ENCODE measurements around the gene ACACB. TPM values are rescaled to one million over a fixed set of nuclear protein-coding genes. Genes with fewer than 3 reads are reported as not detected.
A peak's percentile ranks its signal among the peaks of the same experiment; 100 is the strongest.
"Not testable (repeated sequence)": the region's sequence is repeated elsewhere in the genome, so short reads cannot be mapped to it uniquely, and the experiment has no call there.

Gene ACACB
- total RNA-seq, 2 experiments from 2014 or later: 21.4 to 23.2 TPM

DNA sequence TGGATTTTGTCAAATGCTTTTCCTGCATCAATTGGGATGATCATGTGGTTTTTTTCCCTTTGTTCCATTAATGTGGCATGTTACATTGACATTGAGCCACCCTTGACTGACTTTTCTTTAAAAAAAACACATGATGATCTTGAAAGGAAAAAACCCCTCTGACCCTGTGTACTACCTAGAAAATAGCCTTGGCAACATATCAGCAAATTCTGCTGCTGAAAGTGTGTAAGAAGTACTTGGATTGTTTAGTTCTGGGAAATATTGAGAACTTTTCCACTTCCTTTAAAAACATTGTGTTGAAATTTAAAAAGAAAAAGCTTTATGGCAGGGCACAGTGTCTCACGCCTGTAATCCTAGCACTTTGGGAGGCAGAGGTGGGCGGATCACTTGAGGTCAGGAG is 20.7 kb downstream of the ACACB start:
- H3K4me1 Mint-ChIP-seq: no peaks in the 10 kb centered on the region
- POLR2A ChIA-PET: no interaction called here
- H3K36me3 Mint-ChIP-seq: no peaks in the 10 kb centered on the region
- no peak for DNase-seq
- H3K27ac Mint-ChIP-seq: no peak overlapping the region
- H3K9me3 Mint-ChIP-seq: no peaks in the 10 kb centered on the region
- ATAC-seq (ENCODE audit: low read depth): no peak
- no peak overlapping the region for H3K4me3 Mint-ChIP-seq
- peaks cover 8% of the 10 kb centered on the region for H3K27me3 Mint-ChIP-seq

DNA sequence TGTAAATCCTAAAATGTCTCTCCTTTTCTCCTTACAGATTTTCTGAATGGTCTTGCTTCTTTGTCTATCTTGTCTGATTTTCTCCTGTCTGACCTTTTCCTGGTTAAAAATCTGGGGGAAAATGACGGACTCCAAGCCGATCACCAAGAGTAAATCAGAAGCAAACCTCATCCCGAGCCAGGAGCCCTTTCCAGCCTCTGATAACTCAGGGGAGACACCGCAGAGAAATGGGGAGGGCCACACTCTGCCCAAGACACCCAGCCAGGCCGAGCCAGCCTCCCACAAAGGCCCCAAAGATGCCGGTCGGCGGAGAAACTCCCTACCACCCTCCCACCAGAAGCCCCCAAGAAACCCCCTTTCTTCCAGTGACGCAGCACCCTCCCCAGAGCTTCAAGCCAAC is 23.0 kb downstream of the ACACB start:
- H3K4me3 Mint-ChIP-seq: no peak overlapping the region
- POLR2A ChIA-PET: no interaction called here
- H3K9me3 Mint-ChIP-seq: no peaks in the 10 kb centered on the region
- H3K4me1 Mint-ChIP-seq: peaks cover 5% of the 10 kb centered on the region
- peaks cover 8% of the 10 kb centered on the region for H3K27me3 Mint-ChIP-seq
- no peak for ATAC-seq (ENCODE audit: low read depth)
- no peak for DNase-seq
- no peaks in the 10 kb centered on the region for H3K36me3 Mint-ChIP-seq
- H3K27ac Mint-ChIP-seq: no peak overlapping the region

DNA sequence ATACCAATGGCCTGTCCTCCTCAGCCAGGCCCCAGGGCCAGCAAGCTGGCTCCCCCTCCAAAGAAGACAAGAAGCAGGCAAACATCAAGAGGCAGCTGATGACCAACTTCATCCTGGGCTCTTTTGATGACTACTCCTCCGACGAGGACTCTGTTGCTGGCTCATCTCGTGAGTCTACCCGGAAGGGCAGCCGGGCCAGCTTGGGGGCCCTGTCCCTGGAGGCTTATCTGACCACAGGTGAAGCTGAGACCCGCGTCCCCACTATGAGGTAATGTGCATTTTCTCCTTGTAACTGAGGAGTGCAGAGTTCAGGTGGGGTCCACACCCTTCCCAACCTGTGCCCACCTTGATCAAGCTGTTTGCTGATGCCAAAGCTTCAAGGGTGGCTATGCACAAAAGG is 23.4 kb downstream of the ACACB start:
- Mint-ChIP-seq H3K36me3 (no peaks in the 10 kb centered on the region), H3K4me1 (peaks cover 5% of the 10 kb centered on the region), H3K4me3 (no peak overlapping the region), H3K27me3 (peaks cover 8% of the 10 kb centered on the region), H3K9me3 (no peaks in the 10 kb centered on the region), H3K27ac (no peak overlapping the region)
- POLR2A ChIA-PET: no interaction called here
- DNase-seq (no peak), ATAC-seq (ENCODE audit: low read depth) (no peak)

DNA sequence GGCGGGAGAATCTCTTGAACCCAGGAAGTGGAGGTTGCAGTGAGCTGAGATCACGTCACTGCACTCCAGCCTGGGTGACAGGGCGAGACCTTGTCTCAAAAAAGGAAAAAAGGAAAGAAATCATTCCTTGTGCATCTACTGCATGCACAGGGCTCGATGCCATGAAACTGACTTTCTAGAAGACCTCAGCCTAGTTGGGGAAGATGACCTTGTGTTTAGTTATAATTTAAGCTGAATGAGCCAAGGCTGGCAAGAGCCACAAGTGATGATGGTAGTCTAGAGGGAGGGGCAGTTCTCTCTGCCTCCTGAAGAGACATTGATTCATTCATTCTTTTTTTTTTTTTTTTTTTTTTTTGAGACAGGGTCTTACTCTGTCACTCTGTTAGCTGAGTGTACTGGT is 24.2 kb downstream of the ACACB start:
- DNase-seq (no peak), ATAC-seq (ENCODE audit: low read depth) (no peak)
- Mint-ChIP-seq H3K27ac (no peak overlapping the region), H3K9me3 (no peaks in the 10 kb centered on the region), H3K4me3 (no peak overlapping the region), H3K36me3 (no peaks in the 10 kb centered on the region), H3K4me1 (peaks cover 5% of the 10 kb centered on the region), H3K27me3 (peaks cover 8% of the 10 kb centered on the region)
- POLR2A ChIA-PET: no interaction called here

DNA sequence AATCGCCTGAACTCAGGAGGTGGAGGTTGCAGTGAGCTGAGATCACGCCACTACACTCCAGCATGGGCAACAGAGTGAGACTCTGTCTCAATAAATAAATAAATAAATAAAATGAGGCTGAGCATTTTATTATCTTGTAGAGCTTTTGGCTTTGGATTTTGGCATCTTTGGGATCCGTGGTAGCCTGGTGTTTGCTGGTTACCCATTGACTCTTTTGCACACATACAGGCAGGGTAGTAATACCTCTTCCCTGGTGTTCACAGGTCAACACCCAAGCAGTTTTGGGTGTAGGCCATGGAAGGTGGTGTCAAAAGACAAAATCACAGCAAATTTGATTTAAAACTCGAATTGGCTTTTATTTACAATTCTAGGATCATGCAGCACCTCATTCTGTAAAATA is 27.8 kb downstream of the ACACB start:
- no peaks in the 10 kb centered on the region for H3K9me3 Mint-ChIP-seq
- no peak for ATAC-seq (ENCODE audit: low read depth)
- peaks cover 2% of the 10 kb centered on the region for H3K27me3 Mint-ChIP-seq
- peaks cover 5% of the 10 kb centered on the region for H3K4me1 Mint-ChIP-seq
- POLR2A ChIA-PET: interaction anchor here (1.4 kb wide), 1 partner anchor 10 kb away, joined by 5 read pairs; no protein-coding TSS in a partner anchor
- H3K4me3 Mint-ChIP-seq: no peak overlapping the region
- no peak for DNase-seq
- H3K27ac Mint-ChIP-seq: no peak overlapping the region
- H3K36me3 Mint-ChIP-seq: no peaks in the 10 kb centered on the region

DNA sequence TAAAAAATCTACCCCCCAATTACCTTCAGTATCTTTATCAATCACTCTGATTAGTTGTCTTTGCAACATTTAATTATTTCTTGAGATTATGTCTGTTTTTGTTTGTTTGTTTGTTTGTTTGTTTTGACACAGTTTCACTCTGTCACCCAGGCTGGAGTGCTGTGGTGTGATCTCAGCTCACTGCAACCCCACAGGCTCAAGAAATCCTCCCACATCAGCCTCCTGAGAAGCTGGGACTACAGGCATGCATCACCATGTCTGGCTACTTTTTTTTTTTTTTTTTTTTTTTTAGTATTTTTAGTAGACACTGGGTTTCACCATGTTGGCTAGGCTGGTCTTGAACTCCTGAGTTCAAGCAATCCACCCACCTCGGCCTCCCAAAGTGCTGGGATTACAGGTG is 30.7 kb downstream of the ACACB start:
- H3K9me3 Mint-ChIP-seq; H3K4me1 Mint-ChIP-seq; H3K4me3 Mint-ChIP-seq; H3K27ac Mint-ChIP-seq; ATAC-seq (ENCODE audit: low read depth); DNase-seq; POLR2A ChIA-PET; H3K27me3 Mint-ChIP-seq; H3K36me3 Mint-ChIP-seq: not testable (repeated sequence)

DNA sequence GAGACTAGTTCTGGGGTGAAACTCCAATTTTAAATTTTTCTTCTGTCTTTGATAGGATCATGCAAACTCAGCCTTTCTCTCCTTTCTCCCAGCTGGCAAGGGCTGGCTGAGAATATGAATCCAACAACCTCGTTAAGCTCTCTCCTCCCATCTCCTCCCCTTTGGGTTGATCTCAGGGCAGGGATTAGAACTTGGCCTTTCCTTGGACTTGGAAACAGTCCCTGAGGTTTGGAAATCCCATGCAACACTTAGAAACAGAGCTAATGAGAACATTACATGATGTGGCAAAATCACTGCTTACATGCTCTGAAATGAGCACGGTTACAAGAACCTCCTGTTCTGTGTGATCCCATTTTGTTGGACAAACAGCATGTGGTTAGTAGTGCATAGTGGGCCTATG is 31.6 kb downstream of the ACACB start:
- Mint-ChIP-seq H3K9me3 (no peaks in the 10 kb centered on the region), H3K36me3 (no peaks in the 10 kb centered on the region), H3K4me3 (no peak overlapping the region), H3K27me3 (peaks cover 6% of the 10 kb centered on the region), H3K27ac (no peak overlapping the region), H3K4me1 (peaks cover under 1% of the 10 kb centered on the region)
- POLR2A ChIA-PET: no interaction called here
- no peak for ATAC-seq (ENCODE audit: low read depth)
- DNase-seq: no peak

DNA sequence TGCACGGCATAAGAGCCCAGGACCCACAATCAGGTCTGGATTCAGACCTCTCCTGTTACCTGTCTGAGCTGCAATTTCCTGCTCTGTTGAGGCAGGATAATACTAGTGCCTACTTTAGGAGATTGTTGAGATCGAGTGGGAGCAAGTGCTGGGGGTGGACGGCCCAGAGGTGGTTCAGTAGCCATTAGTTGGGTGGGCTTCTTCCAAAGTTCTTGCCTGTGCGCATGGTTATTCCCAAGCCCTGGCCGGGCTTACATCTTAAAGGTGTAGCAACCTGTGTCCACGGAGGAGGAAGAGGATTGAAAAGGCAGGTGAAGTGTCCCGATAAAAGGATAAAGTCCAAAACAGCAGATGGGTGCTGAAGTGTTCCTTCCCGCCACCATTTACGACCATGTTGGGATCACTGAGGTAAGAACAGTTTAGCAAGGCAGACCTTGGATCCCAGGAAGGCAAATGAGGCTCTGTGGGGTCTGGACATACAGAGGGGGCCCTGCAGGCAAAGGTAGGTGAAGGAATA is 33.8 kb downstream of the ACACB start:
- Mint-ChIP-seq H3K27ac (no peak overlapping the region), H3K27me3 (peaks cover 6% of the 10 kb centered on the region), H3K36me3 (no peaks in the 10 kb centered on the region), H3K4me3 (no peak overlapping the region), H3K4me1 (peaks cover 11% of the 10 kb centered on the region), H3K9me3 (no peaks in the 10 kb centered on the region)
- no peak for ATAC-seq (ENCODE audit: low read depth)
- POLR2A ChIA-PET: no interaction called here
- DNase-seq: no peak

DNA sequence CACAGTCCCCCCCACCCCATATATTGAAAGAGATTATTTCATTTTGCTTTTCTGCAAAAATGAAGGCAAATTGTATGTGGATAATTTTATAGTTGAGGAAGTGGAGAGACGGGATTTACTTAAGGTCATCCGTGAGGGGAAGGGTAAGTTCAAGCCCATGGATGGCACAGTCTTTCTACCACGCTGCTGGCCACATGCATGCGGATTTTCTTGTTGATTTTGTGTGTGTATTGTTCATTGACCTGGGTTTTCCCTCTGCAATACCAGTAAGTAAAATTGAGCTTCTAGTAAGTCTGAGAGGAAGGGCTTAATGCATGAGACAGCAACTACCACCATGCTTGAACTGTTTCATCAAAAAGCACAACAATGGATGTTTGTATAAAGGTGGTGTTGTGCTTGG is 35.1 kb downstream of the ACACB start:
- Mint-ChIP-seq H3K4me3 (no peak overlapping the region), H3K27me3 (peaks cover 6% of the 10 kb centered on the region), H3K27ac (no peak overlapping the region), H3K9me3 (no peaks in the 10 kb centered on the region), H3K4me1 (peaks cover 17% of the 10 kb centered on the region), H3K36me3 (no peaks in the 10 kb centered on the region)
- DNase-seq (no peak), ATAC-seq (ENCODE audit: low read depth) (no peak)
- POLR2A ChIA-PET: no interaction called here

DNA sequence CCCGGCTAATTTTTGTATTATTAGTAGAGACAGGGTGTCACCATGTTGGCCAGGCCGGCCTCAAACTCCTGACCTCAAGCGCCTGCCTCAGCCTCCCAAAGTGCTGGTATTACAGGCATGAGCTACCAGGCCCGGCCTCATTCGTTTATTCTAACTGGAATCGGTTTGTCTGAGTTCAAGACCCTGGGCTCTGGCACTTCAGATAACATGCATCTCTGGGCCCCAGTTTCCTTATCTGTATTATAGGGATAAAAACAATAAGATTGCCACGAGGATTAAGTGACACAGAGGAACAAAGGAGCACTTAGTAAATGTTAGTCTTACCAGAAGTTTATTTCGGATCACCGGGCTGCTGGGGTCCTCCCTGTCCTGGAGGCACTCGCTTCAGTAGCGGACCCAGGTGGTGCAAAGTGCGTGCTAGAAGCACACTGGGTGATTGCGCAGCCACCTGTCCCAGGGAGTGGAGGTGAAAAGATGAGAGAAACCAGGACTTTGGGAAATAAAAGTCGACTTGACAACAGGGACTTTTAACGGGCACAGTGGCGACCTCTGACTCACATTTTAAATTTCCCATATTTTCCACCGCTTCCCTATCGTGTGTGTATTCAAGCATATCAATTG is 37.5 kb downstream of the ACACB start:
- Mint-ChIP-seq H3K9me3 (no peaks in the 10 kb centered on the region), H3K36me3 (peaks cover 1% of the 10 kb centered on the region), H3K27ac (peak overlapping the region; percentile 9), H3K27me3 (peaks cover 6% of the 10 kb centered on the region), H3K4me3 (peak overlapping the region; percentile 97), H3K4me1 (peaks cover 20% of the 10 kb centered on the region)
- ATAC-seq (ENCODE audit: low read depth) (no peak), DNase-seq (no peak)
- POLR2A ChIA-PET: interaction anchor here (0.6 to 0.9 kb wide), 2 partner anchors 9 to 11 kb away, joined by 3 to 5 read pairs; no protein-coding TSS in a partner anchor

DNA sequence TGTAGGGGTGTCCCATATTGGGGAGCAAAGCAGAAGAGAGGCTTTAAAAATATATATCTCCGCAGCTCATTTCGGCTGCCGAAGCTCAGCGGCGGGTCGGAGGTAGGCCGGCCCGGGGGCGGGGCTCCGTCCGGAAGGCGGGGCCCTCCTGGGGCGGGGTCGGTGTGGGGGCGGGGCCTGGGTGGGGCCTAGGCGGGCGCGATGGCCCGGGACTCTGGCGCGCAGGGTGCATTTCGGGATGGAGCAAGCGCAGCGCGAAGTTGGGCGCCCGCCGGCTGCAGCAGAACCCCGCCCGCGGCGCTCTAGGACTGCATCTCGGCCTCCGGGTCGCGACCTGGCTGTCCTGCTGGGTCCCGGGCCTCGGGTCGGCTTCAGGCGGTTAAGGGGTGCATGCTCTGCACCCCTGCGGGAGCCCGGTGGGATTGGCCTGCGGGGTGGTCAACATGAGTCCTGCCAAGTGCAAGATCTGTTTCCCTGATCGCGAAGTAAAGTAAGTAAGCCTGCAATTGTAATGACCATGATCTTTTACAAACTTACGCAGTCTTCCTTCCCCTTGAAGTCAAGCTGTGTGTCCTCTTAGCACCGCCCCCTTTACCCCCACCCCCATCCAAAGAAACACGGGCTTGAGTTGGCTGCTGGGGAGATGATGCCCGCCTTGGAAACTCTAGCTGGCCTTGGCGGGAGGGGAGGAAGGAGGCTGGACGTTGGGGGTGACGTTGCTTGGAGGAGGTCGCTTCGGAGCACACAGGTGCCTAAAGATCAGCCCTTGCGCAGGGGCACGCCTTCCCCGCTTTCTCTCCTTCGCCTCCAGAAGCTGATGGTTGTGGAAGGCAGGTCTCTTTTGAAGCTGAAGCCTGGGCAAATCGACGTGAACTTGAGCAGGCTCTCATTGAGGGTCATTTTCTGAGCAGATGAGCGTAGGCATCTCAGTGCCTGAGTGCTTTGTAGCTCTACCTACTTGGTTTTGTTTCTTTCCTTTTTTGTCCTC is 38.4 kb downstream of the ACACB start:
- peak; percentile 90 for DNase-seq
- POLR2A ChIA-PET: interaction anchor here (0.6 to 1.0 kb wide), 6 partner anchors 10 to 408 kb away, joined by 3 to 5 read pairs (median 3); no protein-coding TSS in a partner anchor
- Mint-ChIP-seq H3K36me3 (peaks cover 1% of the 10 kb centered on the region), H3K27ac (peak overlapping the region; percentile 91), H3K4me1 (peaks cover 20% of the 10 kb centered on the region), H3K4me3 (peak overlapping the region; percentile 97), H3K9me3 (no peaks in the 10 kb centered on the region), H3K27me3 (peaks cover 6% of the 10 kb centered on the region)
- ATAC-seq (ENCODE audit: low read depth): peak; percentile 92

DNA sequence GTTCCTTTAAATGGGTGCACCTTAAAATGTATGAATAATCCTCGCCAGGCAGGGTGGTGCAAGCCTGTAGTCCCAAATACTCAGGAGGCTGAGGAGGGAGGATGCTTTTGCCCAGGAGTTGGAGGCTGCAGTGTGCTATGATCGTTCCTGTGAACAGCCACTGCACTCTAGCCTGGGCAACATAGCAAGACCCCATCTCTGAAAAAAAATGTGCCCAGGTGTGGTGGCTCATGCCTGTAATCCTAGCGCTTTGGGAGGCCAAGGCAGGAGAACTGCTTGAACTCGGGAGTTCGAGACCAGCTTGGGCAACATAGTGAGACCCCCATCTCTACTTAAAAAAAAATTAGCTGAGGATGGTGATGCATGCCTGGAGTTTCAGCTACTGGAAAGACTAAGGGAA is 39.6 kb downstream of the ACACB start:
- Mint-ChIP-seq H3K4me1 (peaks cover 20% of the 10 kb centered on the region), H3K4me3 (peak overlapping the region; percentile 1), H3K27me3 (peaks cover 4% of the 10 kb centered on the region), H3K27ac (no peak overlapping the region), H3K9me3 (no peaks in the 10 kb centered on the region), H3K36me3 (peaks cover 1% of the 10 kb centered on the region)
- DNase-seq (no peak), ATAC-seq (ENCODE audit: low read depth) (no peak)
- POLR2A ChIA-PET: no interaction called here

DNA sequence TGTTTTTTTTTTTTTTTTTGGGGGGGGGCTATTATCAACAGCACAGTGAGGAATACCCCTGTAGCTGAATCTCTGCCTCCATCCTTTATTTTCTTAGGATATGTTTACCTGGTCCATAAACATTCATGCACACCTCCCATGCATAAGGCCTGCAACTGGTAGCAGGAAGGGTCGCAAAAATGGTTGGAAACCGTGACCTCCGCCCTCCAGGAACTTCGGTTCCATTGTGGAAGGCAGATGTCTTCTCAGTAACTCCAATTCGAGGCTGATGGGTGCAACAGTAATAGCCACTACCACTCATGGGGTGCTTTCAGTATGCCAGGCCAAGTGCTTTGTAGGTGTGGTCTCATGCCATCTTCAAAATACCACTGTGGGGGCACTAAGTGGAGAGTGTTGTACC is 40.2 kb downstream of the ACACB start:
- H3K27me3 Mint-ChIP-seq: peaks cover 4% of the 10 kb centered on the region
- H3K4me3 Mint-ChIP-seq: no peak overlapping the region
- no peak for DNase-seq
- H3K27ac Mint-ChIP-seq: no peak overlapping the region
- H3K36me3 Mint-ChIP-seq: peaks cover 1% of the 10 kb centered on the region
- no peak for ATAC-seq (ENCODE audit: low read depth)
- H3K9me3 Mint-ChIP-seq: no peaks in the 10 kb centered on the region
- H3K4me1 Mint-ChIP-seq: peaks cover 20% of the 10 kb centered on the region
- POLR2A ChIA-PET: interaction anchor here (0.7 kb wide), 1 partner anchor 266 kb away, joined by 3 read pairs; no protein-coding TSS in a partner anchor

Measured in activated naive CD8-positive, alpha-beta T cell treated with anti-CD3 and anti-CD28 coated beads, Interleukin-2, amount 10 ng/mL, durations not matched to agents 7 days and 5 days (primary cell).